Muscle of leg (tissue), 9 donors: Measurements from ENCODE around the gene KLHDC7A. TPM values are rescaled to one million over a fixed set of nuclear protein-coding genes. Genes with fewer than 3 reads are reported as not detected.

ENCODE experiments used
- polyA plus RNA-seq, 8 donors: library from polyadenylated mRNA; unstranded; fragments of 120-200 nt; gene quantifications; one replicate each; pipeline versions ENCODE4 v1.2.1 to v1.2.3, GENCODE V29; 2013; ENCODE audit warnings: inconsistent platforms in 1 of 8, low replicate concordance in 1 of 8; ENCODE audit not compliant: insufficient read length in 8 of 8, insufficient read depth in 1 of 8
- total RNA-seq: library from RNA; stranded (reverse); fragments of 120-200 nt; gene quantifications from one replicate; pipeline ENCODE4 v1.2.4, GENCODE V29; 2013

KLHDC7A gene
- total and polyA plus RNA-seq, 9 donors, result 0.03 to 0.25 (median 0.04) TPM; not detected in 5

Other genes starting within 250 kb of the KLHDC7A start
- gene PAX7, start 149.9 kb downstream of the KLHDC7A start, total RNA-seq, result 34.0 TPM
- 10 to 100 TPM; 42.4 to 60.2 (median 47.6) TPM for gene PAX7, start 149.9 kb downstream of the KLHDC7A start, polyA plus RNA-seq